Muscle of arm (tissue), 12 donors: ENCODE data around the gene TMC1. TPM values are rescaled to one million over a fixed set of nuclear protein-coding genes. Genes with fewer than 3 reads are reported as not detected.
"Not testable (repeated sequence)": the region's sequence is repeated elsewhere in the genome, so short reads cannot be mapped to it uniquely, and the experiment has no call there.

Experiments used
- DNase-seq: peaks from one replicate; pipeline ENCODE4 v3.0.0-alpha.2; 2013
- polyA plus RNA-seq, 12 donors: library from polyadenylated mRNA; unstranded; fragments of 120-200 nt; gene quantifications; one replicate each; pipeline ENCODE4 v1.2.1, GENCODE V29; 2013; ENCODE audit not compliant: insufficient read length in 12 of 12

The TMC1 gene
- polyA plus RNA-seq, 12 donors = 0.41 to 2.8 (median 1.1) TPM; not detected in 2

GRCh38 chr9:72816666-72817065 is 295.3 kb downstream of the TMC1 start:
- DNase-seq = no peak

DNA sequence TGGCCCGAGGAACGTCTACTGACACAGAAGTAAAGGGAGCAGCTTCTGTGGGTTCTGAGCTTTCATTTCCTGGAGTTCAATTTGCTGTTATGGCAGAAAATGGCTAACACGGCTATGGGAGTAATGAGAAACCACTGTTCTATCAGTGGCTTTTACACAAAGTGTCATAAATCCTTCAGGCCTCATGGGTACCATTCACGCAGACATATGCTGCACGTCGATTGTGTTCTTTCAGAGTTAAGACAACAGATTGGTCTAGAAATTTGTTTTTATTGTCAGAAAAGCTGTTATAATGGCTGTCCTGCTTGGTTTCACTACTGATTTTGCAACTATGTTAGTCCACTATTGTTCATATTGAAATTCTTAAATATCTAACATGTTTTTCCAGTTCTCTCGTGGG is 296.0 kb downstream of the TMC1 start:
- no peak for DNase-seq

GRCh38 chr9:72818385-72818784 is 297.0 kb downstream of the TMC1 start:
- DNase-seq = no peak

DNA sequence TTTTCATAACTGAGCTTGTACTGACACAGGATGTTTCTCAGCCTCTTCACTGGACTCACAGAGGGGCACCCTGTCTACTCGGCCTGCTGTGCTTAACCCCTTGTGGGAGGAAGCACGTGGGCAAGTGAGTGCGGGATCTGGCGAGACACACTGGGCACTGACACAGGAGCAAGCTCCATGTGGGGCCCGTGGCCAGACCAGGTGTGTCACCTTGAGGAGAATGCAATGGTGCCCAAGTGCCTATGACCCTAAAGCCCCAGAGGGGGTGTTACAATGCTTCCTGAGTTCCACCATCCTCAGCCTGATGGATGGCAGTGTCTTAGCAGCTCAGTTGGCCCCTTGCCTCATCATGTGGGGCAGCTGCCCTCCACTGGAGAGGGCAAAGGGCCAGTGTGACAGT is 302.6 kb downstream of the TMC1 start:
- no peak for DNase-seq

DNA sequence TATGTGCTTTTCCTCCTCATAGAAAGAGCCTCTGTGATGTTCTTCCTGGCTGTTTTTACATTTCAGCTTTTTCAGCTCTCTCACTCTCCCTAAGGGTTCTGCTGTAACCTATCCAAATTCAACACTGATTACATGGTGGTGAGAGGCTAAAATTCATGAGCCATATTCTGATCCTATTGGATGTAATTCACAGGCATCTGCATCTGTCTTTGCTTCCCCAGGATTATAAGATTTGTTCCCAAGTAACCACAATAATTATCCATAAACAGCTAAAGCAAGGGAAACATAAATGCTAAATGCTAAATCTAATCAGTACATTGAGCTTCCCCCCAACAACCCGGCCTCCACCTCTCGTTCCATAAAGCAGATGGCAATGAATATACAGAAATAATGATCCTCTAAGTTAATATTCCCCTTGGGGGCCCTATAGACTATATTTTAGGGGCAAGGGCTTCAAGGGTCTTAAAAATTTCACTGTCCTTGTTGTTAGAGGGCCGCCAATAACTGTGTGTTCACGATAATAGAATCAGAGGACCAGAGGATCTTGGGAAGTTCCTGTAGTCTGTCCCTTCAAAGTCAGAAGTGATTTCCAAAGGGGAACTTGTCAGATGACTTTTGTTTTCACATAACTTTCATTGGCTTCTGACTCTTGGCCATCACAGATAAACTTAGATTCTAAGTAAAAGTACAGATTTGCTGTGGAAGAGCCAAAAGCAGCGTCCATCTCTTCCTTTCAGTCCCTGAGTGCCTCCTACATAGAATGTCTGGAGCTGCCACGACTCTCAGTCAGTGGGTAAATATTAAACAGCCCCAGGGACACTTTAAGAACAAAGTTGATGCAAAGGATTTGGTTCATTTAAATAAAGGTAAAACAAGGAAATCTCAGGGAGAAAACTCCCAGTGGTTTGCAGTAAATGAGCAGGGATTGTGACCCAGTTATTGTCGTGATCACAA is 305.9 kb downstream of the TMC1 start:
- peak; percentile 92 for DNase-seq

DNA sequence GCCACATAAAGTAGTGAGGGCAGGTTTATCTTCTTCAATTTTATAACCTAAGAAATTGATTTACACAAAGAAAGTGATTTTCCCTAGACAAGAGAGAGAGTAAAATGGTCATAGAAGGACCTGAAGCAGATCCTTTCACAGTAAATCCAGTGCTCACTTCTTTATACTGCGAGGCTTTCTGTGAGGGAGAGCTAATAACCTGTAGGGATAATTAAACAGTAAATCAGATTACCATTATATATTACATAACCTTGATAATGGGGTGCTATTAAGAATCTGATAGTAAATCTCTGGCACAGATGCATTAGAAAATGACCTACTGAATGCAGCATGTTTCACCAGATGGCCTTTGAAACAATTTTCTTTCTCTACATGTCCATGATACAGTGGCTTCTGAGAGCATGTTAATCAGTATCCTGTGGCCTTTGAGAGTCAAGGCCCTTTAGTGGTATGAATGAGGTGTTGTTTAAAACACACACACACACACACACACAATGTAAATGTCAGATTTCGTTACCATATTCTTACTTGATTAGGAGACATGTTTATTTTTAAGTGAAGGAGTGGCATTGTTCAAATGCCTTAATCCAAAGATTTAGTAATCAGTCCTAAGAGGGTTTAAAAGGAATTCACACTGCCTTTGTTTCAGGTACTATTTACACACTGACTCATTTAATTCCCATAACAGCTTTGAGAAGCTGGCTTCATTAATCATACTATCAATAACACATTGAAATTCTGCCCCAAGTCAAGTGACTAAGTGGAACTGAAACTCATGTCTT is 306.7 kb downstream of the TMC1 start:
- no peak for DNase-seq

GRCh38 chr9:72834994-72835393 is 313.6 kb downstream of the TMC1 start:
- no peak for DNase-seq

DNA sequence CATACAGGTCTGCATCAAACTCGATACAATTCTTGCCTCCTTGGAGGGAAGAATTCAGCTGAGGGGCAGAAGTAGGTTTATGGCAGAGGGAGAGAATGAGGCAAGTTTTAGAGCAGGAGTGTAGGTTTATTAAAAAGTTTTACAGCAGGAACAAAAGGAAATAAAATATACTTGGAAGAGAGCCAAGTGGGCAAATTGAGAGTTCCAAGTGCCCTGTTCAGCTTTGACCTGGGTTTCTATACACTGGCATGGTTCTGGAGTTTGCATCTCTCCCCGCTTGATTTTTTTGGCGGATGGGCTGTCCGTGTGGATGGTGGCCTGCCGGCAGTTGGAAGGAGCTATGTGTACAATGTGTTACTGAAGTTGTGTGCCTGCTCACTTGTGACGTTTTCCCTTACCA is 315.4 kb downstream of the TMC1 start:
- DNase-seq = no peak

DNA sequence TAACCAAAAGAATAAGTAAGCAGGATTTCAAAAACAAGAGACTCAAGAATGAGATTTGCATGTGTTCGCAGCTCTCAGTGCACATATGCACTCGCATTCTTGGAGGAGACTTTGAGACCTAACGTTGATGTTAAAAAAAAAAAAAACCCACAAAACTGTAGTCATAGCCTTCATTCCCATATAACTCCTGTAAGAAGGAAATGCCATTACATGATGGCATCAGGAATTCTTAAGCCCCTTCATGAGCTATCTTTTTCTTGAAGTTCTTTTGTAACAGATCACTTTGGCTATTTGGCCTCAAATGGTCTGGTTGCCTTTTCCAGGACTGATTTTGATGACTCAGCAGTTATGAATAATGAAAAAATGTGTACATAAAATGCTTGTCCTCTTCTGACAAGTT is 317.7 kb downstream of the TMC1 start:
- DNase-seq = no peak

DNA sequence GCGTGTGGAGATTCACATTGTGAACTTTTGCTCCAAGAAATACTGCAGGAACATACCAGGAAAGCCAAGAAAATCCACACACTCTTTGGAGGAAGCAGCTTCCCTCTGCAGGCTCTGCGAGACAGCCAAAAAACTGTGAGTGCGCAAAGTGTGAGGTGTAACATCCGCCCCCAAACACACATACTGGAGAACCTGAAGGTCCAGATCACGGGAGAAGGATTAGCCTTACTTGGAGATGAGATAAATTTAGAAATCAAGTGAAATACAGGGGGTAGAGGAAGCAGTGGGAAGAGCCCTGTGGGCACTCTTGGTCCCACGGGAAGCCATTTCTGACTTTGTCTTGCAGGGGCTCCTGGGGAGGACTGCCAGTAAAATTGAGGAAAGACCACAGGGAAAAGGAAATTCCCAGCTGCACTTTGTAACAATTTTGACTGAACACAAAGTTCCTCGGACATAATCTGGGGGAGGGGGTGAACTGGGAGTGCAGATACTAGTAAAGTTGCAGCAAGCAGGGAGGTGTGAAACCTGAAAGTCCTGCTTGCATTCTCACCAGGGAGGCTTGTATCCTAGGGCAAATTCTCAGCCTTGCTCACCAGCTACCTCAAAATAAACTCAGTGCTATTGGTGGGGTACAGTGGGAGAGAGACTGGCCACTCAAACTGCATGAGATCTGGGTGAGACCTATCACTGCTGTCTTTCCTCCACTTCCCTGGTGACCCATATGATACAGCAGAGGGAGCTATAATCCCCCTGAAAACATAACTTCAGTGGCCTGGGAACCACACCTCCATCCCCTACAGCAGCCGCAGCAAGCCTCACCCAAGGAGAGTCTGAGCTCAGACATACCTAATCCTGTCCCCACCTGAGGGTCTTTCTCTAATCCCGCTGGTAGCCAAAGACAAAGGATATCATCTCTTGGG is 322.4 kb downstream of the TMC1 start:
- no peak for DNase-seq

DNA sequence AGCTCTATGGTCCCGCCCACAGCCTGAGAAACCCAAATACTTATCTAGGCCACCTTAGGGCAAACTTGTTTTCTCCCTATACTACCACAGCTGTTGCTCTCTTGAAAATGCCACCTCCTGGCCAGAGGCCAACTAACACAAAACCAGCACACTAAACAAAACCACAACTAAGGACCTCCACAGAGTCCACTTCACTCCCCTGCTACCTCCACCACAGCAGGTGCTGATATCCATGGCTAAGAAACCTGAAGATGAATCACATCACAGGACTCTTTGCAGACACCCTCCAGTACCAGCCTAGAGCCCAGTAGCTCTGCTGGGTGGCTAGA is 323.0 kb downstream of the TMC1 start:
- DNase-seq = no peak

DNA sequence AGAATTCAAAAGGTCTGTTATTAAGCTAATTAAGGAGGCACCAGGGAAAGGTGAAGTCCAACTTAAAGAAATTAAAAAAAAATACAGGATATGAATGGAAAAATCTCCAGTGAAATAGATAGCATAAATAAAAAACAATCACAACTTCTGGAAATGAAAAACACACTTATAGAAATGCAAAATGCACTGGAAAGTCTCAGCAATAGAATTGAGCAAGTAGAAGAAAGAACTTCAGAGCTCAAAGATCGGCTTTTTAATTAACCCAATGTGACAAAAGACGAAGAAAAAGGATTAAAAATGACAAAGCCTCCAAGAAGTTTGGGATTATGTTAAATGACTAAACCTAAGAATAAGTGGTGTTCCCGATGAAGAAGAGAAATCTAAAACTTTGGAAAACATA is 323.6 kb downstream of the TMC1 start:
- not testable (repeated sequence) for DNase-seq

- DNase-seq = not testable (repeated sequence)
These were observed 328.8 kb downstream of the TMC1 start for GRCh38 chr9:72850209-72850608.

DNA sequence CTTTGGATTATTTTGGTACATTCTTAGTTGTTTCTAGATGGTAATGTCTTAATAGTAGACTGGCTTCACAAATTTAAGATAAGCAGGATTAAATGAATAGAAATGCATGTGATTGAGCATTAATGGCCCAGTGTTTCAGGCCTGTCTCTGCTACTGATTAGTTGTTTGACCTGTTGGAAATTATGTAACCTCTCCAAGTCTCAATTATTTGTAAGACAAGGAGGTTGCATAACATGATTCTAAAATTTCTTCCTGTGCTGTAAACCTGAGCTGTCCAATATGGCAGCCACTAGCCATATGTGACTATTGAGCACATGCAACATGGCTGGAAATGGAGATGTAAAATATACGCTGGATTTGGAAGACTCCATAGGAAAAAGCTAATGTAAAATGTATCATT is 333.9 kb downstream of the TMC1 start:
- DNase-seq = no peak

- DNase-seq = no peak
These were observed 334.6 kb downstream of the TMC1 start for GRCh38 chr9:72855890-72856523.

- peak; percentile 84 for DNase-seq
These were observed 335.7 kb downstream of the TMC1 start for GRCh38 chr9:72856972-72857623.

- DNase-seq = no peak
These were observed 336.2 kb downstream of the TMC1 start for GRCh38 chr9:72857624-72857996.

GRCh38 chr9:72858089-72858912 is 336.9 kb downstream of the TMC1 start:
- DNase-seq = no peak

DNA sequence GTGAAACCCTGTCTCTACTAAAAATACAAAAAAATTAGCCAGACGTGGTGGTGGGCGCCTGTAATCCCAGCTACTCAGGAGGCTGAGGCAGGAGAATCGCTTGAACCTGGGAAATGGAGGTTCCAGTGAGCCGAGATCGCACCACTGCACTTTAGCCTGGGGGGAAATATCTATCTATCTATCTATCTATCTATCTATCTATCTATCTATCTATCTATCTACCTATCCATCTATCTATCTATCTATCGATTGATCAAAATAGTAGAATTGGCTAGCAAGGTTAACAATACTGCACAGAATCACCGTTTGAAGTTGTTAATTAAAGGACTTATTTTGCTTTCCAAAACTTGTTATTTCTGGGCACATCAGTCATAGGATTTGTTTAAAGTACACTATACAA is 341.4 kb downstream of the TMC1 start:
- DNase-seq = not testable (repeated sequence)
